IMR-90 (cell line): ENCODE measurements around the gene HHIP. TPM values are rescaled to one million over a fixed set of nuclear protein-coding genes. Genes with fewer than 3 reads are reported as not detected.

Source experiments
- ATAC-seq: fragments of 200-7000 bp; cut with Tn5 transposase; 2 replicates; pipeline ENCODE4 v1.9.1; 2020; ENCODE audit warnings: low read depth, mild to moderate bottlenecking, moderate library complexity
- BruUV-seq: library from RNA; stranded (reverse); fragments of 400-500 nt; replicated peaks from 2 replicates; lab custom pipeline; 2021; lab: Mats Ljungman, UMichigan
- CTCF ChIA-PET: fragments of 300-600 bp; formaldehyde crosslinking; extraction: SDS; loops from one replicate; lab custom pipeline; 2021; ENCODE audit warnings: antibody characterized with exemption; lab: Yijun Ruan, JAX
- POLR2A ChIA-PET: fragments of 300-600 bp; sonication (Branson Sonifier 250); formaldehyde crosslinking; loops from one replicate; lab custom pipeline; 2022; ENCODE audit warnings: antibody characterized with exemption; ENCODE audit not compliant: unreplicated experiment; lab: Charles Lee
- DNase-seq: peaks from one replicate; pipeline ENCODE4 v3.0.0; 2013
- H2AFZ ChIP-seq: replicated peaks from 2 replicates; pipeline ENCODE3; 2013; ENCODE audit warnings: low read length, mild to moderate bottlenecking; ENCODE audit not compliant: poor library complexity
- H2AK5ac ChIP-seq: 2 replicates; pipeline ENCODE4 v1.6.1; 2013; ENCODE audit warnings: low read depth, low read length, inconsistent platforms
- H2AK9ac ChIP-seq: replicated peaks from 2 replicates; pipeline ENCODE3; 2013; ENCODE audit warnings: mild to moderate bottlenecking, low read depth, low read length, moderate library complexity; ENCODE audit not compliant: poor library complexity
- H2BK120ac ChIP-seq: 2 replicates; pipeline ENCODE4 v1.6.1; 2013; ENCODE audit warnings: low read depth, low read length, inconsistent platforms
- H2BK15ac ChIP-seq: 3 replicates; pipeline ENCODE4 v1.6.1; 2013; ENCODE audit warnings: low read depth, low read length, inconsistent platforms
- H2BK20ac ChIP-seq: 2 replicates; pipeline ENCODE4 v1.6.1; 2013; ENCODE audit warnings: low read depth, mild to moderate bottlenecking, inconsistent platforms, low read length, moderate library complexity
- H2BK5ac ChIP-seq: 2 replicates; pipeline ENCODE4 v1.6.1; 2013; ENCODE audit warnings: mild to moderate bottlenecking, low read depth, low read length, inconsistent platforms; ENCODE audit not compliant: poor library complexity, severe bottlenecking
- H3K14ac ChIP-seq: replicated peaks from 2 replicates; pipeline ENCODE4 v1.6.1; 2013; ENCODE audit warnings: low read depth, low read length, inconsistent platforms
- H3K18ac ChIP-seq: 2 replicates; pipeline ENCODE4 v1.6.1; 2013; ENCODE audit warnings: low read depth, low read length, control low read depth
- H3K23ac ChIP-seq: 2 replicates; pipeline ENCODE4 v1.6.1; 2013; ENCODE audit warnings: low read depth, low read length, inconsistent platforms
- H3K27ac ChIP-seq: 2 replicates; pipeline ENCODE4 v1.5.1; 2013; ENCODE audit warnings: mild to moderate bottlenecking, control low read depth, low read length; ENCODE audit not compliant: insufficient read depth
- H3K27me3 ChIP-seq: 2 replicates; pipeline ENCODE4 v1.6.1; 2013; ENCODE audit warnings: low read length; ENCODE audit not compliant: control insufficient read depth, insufficient read depth
- H3K36me3 ChIP-seq: 2 replicates; pipeline ENCODE4 v1.6.1; 2013; ENCODE audit warnings: low read length, mixed read lengths; ENCODE audit not compliant: control insufficient read depth, insufficient read depth
- H3K4ac ChIP-seq: 2 replicates; pipeline ENCODE4 v1.6.1; 2013; ENCODE audit warnings: low read depth, low read length, inconsistent platforms
- H3K4me1 ChIP-seq: 2 replicates; pipeline ENCODE4 v1.6.1; 2013; ENCODE audit warnings: low read length, mixed read lengths; ENCODE audit not compliant: control insufficient read depth, insufficient read depth
- H3K4me2 ChIP-seq: 2 replicates; pipeline ENCODE4 v1.6.1; 2013; ENCODE audit warnings: low read depth, mild to moderate bottlenecking, control low read depth, low read length, moderate library complexity
- H3K4me3 ChIP-seq: 2 replicates; pipeline ENCODE4 v1.5.1; 2013; ENCODE audit warnings: low read depth, mild to moderate bottlenecking, control low read depth, low read length, moderate library complexity; ENCODE audit not compliant: insufficient read depth
- H3K56ac ChIP-seq: 2 replicates; pipeline ENCODE4 v1.6.1; 2013; ENCODE audit warnings: low read length, inconsistent platforms; ENCODE audit not compliant: insufficient read depth; ENCODE audit errors: extremely low read depth
- H3K79me1 ChIP-seq, 2 experiments: 2 replicates each; pipeline ENCODE4 v1.6.1; 2013; ENCODE audit warnings: low read length in 2 of 2, inconsistent platforms in 1 of 2, low read depth in 1 of 2
- H3K9ac ChIP-seq: 2 replicates; pipeline ENCODE4 v1.6.1; 2013; ENCODE audit warnings: low read depth, low read length, control low read depth
- H3K9me1 ChIP-seq: 2 replicates; pipeline ENCODE4 v1.6.1; 2013; ENCODE audit warnings: low read length, inconsistent platforms; ENCODE audit not compliant: insufficient read depth
- H3K9me3 ChIP-seq: 2 replicates; pipeline ENCODE4 v1.6.1; 2013; ENCODE audit warnings: low read length; ENCODE audit not compliant: control insufficient read depth, insufficient read depth
- H4K20me1 ChIP-seq: 2 replicates; pipeline ENCODE4 v1.6.1; 2013; ENCODE audit warnings: low read length, inconsistent platforms; ENCODE audit not compliant: insufficient read depth
- H4K5ac ChIP-seq: 2 replicates; pipeline ENCODE4 v1.6.1; 2013; ENCODE audit warnings: mild to moderate bottlenecking, low read depth, low read length, control low read depth
- H4K8ac ChIP-seq, 2 experiments: 2 replicates each; pipeline ENCODE4 v1.6.1; 2013; ENCODE audit warnings: low read depth in 2 of 2, low read length in 2 of 2, control low read depth in 1 of 2, inconsistent platforms in 1 of 2
- H4K91ac ChIP-seq: 2 replicates; pipeline ENCODE4 v1.6.1; 2013; ENCODE audit warnings: low read depth, low read length, inconsistent platforms; ENCODE audit not compliant: insufficient read depth
- CEBPB ChIP-seq: IDR thresholded peaks from 2 replicates; pipeline ENCODE4 v1.6.1; 2012; ENCODE audit warnings: low read depth, low read length, improper control_type of control experiment
- MXI1 ChIP-seq: IDR thresholded peaks from 2 replicates; pipeline ENCODE4 v1.6.1; 2012; ENCODE audit warnings: low read depth, mild to moderate bottlenecking, low read length, moderate library complexity, borderline replicate concordance
- NFE2L2 ChIP-seq: fragments of 150-350 bp; IDR thresholded peaks from 2 replicates; pipeline ENCODE4 v1.6.1; 2016; ENCODE audit warnings: low read depth, mild to moderate bottlenecking, low read length
- WGBS, 2 experiments: methylation state at CpG; one replicate each; pipeline versions ENCODE4 v1.1.5 to v1.1.7; 2013; ENCODE audit warnings: missing lambda C conversion rate in 2 of 2; ENCODE audit not compliant: insufficient read length in 1 of 2; ENCODE audit errors: extremely low coverage in 2 of 2; 5-methylcytosine and 5-hydroxymethylcytosine counted together
- dilution Hi-C: fragments of 300-500 bp; cut with HindIII; formaldehyde crosslinking; loops from one replicate; pipeline ENCODE4 v1.14.3; 2018; ENCODE audit warnings: low sequenced_read_pairs; ENCODE audit not compliant: unreplicated experiment
- in situ Hi-C: fragments of 300-500 bp; cut with MboI; formaldehyde crosslinking; loops from 3 replicates; pipeline ENCODE4 v1.14.3; 2019; ENCODE audit warnings: low sequenced_read_pairs, inconsistent platforms, mixed read lengths
- intact Hi-C: fragments of 100-400 bp; cut with micrococcal nuclease; formaldehyde crosslinking; loops from 2 replicates; pipeline ENCODE4 v1.10.0; 2022
- polyA plus RNA-seq, 3 experiments: library from polyadenylated mRNA; depleted of rRNA; stranded (reverse); fragments of >200 nt; gene quantifications; 2 replicates each; pipeline ENCODE4 v1.2.3, GENCODE V29; 2012; ENCODE audit warnings: low replicate concordance in 1 of 3
- total RNA-seq: library from RNA; depleted of rRNA; stranded (reverse); fragments of >200 nt; gene quantifications from 2 replicates; pipeline ENCODE4 v1.2.3, GENCODE V29; 2012
- TF ChIP-seq, protein P1 (sequence below): fragments of 150-350 bp; IDR thresholded peaks from 2 replicates; pipeline ENCODE4 v1.6.1; 2017; ENCODE audit warnings: mild to moderate bottlenecking, antibody characterized with exemption, low read length, low read depth

Gene HHIP
- total and polyA plus RNA-seq, 2 of the 4 experiments (the other 2 are of a cell fraction), result 6.6 to 9.6 TPM

DNA sequence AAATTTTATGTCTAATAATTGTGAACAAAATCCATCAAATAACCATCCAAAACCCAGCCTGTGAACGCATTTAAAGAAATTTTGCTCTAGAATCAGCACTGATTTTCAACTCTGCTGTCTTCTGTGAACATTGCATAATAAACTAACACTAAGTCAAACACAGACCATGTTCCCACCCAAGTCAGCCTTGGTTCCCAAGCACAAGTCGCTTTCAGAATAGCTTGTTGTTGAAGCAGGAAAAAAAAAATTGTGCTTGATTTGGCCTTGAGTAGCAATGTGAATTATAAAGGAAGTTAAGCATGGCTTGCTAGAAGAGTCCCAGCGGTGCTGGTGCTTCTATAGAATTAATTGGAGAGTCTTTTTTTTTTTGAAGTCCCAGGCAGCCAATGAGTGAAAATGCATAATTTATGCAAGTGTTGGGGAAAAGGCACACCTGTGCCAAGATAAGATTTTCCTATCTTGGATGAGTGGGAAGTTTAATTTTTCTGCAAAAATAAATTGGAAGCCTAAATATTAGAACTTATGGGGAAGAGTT is 42.1 kb downstream of the HHIP start:
- Histone ChIP-seq H3K18ac (no peak overlapping the region), H2BK5ac (no peak overlapping the region), H3K79me1 (no peaks in the 10 kb centered on the region), H3K4me2 (no peak overlapping the region), H4K8ac (no peak overlapping the region), H2BK120ac (no peak overlapping the region), H3K9ac (no peak overlapping the region), H3K27ac (no peak overlapping the region), H3K9me3 (no peaks in the 10 kb centered on the region), H3K27me3 (no peaks in the 10 kb centered on the region), H2AK9ac (no peak overlapping the region), H3K4me3 (no peak overlapping the region), H3K4me1 (no peaks in the 10 kb centered on the region; the same call in 1 of the 2 replicates), H3K23ac (no peak overlapping the region), H2BK15ac (no peak overlapping the region), H3K9me1 (no peaks in the 10 kb centered on the region), H3K36me3 (no peaks in the 10 kb centered on the region), H3K4ac (no peak overlapping the region), H2AFZ (no peak overlapping the region), H3K56ac (no peak overlapping the region), H4K5ac (no peak overlapping the region), H3K14ac (no peak overlapping the region), H4K20me1 (no peaks in the 10 kb centered on the region), H2AK5ac (no peak overlapping the region), H4K91ac (no peak overlapping the region), H2BK20ac (no peak overlapping the region)
- TF ChIP-seq MXI1, result no peak
- TF ChIP-seq NFE2L2, result no peak
- TF ChIP-seq CEBPB, result no peak
- TF ChIP-seq, protein P1, sequence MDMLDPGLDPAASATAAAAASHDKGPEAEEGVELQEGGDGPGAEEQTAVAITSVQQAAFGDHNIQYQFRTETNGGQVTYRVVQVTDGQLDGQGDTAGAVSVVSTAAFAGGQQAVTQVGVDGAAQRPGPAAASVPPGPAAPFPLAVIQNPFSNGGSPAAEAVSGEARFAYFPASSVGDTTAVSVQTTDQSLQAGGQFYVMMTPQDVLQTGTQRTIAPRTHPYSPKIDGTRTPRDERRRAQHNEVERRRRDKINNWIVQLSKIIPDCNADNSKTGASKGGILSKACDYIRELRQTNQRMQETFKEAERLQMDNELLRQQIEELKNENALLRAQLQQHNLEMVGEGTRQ, result no peak
- no TSS peak for BruUV-seq
- WGBS, 2 experiments, result 86% methylated on average over 1 of the region's 3 CpGs; no CpG with 5 or more reads in 1 of the 2 experiments
- in situ Hi-C loops (no loop called here), dilution Hi-C loops (no loop called here), intact Hi-C loops (no loop called here)
- DNase-seq, result no peak
- CTCF ChIA-PET, result no interaction called here
- POLR2A ChIA-PET, result no interaction called here
- no peak for ATAC-seq
